Esophagus (tissue), 2 donors: ENCODE data around the gene OR10P1. TPM values are rescaled to one million over a fixed set of nuclear protein-coding genes. Genes with fewer than 3 reads are reported as not detected.

Experiments used
- H3K27ac ChIP-seq, 2 donors: one replicate each; pipeline ENCODE4 v1.5.1; 2013; ENCODE audit warnings: low read depth in 2 of 2, mild to moderate bottlenecking in 2 of 2, inconsistent platforms in 1 of 2, low read length in 1 of 2, moderate library complexity in 1 of 2
- H3K27me3 ChIP-seq, 2 donors: one replicate each; pipeline ENCODE4 v1.6.1; 2013; ENCODE audit warnings: low read length in 2 of 2, control low read depth in 1 of 2, mild to moderate bottlenecking in 1 of 2; ENCODE audit not compliant: insufficient read depth in 2 of 2, control insufficient read depth in 1 of 2
- H3K36me3 ChIP-seq, 2 donors: one replicate each; pipeline ENCODE4 v1.6.1; 2013; ENCODE audit warnings: low read length in 1 of 2; ENCODE audit not compliant: control insufficient read depth in 2 of 2, insufficient read depth in 2 of 2
- H3K4me1 ChIP-seq, 2 donors: one replicate each; pipeline ENCODE4 v1.6.1; 2013; ENCODE audit warnings: low read length in 1 of 2; ENCODE audit not compliant: control insufficient read depth in 2 of 2, insufficient read depth in 2 of 2
- H3K4me3 ChIP-seq, 2 donors: one replicate each; pipeline ENCODE4 v1.5.1; 2013; ENCODE audit warnings: low read length in 2 of 2, mild to moderate bottlenecking in 2 of 2, low read depth in 1 of 2, moderate library complexity in 1 of 2
- H3K9me3 ChIP-seq, 2 donors: one replicate each; pipeline ENCODE4 v1.6.1; 2013; ENCODE audit warnings: mild to moderate bottlenecking in 2 of 2, low read depth in 1 of 2, low read length in 1 of 2, moderate library complexity in 1 of 2; ENCODE audit not compliant: control insufficient read depth in 2 of 2, insufficient read depth in 1 of 2
- whole genome bisulfite sequencing, 2 donors: extraction: QIAGEN DNeasy Blood & Tissue Kit; methylation state at CpG; one replicate each; pipeline ENCODE4 v1.1.7; 2013; 5-methylcytosine and 5-hydroxymethylcytosine counted together
- polyA plus RNA-seq, 2 donors: library from polyadenylated mRNA; stranded (reverse); fragments of 200-250 nt; gene quantifications; one replicate each; pipeline ENCODE4 v1.2.3, GENCODE V29; 2013
- donor health status: healthy with polysubstance abuse.
- donor health status: Bipolar disorder and iron deficiency.

The OR10P1 gene
- polyA plus RNA-seq, 2 donors: not detected

DNA sequence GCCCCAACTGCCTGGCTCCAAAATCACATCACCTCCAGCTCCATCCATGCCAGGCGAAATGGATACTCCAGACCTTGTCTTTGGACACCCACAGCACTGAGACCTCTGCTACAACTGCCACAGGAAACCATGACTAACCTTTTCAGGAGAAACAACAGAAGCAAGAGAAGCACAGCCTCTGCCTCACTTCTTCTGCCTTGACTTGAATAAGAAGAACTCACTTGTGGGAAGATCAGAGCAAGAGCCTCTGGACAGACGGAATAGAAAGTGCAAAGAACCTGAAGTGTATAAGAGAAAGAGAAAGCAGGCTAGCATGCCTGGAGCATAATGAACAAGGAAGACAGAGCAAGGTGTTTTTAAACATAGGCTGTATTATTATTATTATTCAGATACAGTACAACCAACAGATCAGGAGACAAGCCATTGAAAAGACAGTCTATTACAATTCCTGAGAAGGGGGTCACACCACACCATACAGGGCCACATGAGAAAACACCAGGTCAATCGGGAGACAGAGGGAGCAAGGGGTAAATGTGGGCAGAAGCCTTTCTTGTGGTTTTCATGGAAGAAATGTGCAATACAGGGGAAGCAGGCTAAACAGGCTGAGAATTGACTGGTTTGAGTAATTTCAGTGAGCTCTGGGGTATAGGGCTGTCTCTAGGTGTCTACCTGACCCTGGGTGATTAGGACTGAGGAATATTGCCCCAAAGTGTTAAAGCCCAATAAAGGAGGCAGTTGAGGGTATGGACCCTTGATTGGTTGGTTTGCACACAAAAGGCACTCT, 7.4 kb upstream of the OR10P1 start:
- no peaks in the 10 kb centered on the region for H3K36me3 ChIP-seq
- H3K4me1 ChIP-seq: no peaks in the 10 kb centered on the region
- no peaks in the 10 kb centered on the region for H3K27me3 ChIP-seq
- no peak overlapping the region for H3K27ac ChIP-seq
- no peak overlapping the region for H3K4me3 ChIP-seq
- WGBS, 2 donors: 77 to 82% methylated on average over 3 of the region's 3 CpGs
- H3K9me3 ChIP-seq: no peaks in the 10 kb centered on the region

DNA sequence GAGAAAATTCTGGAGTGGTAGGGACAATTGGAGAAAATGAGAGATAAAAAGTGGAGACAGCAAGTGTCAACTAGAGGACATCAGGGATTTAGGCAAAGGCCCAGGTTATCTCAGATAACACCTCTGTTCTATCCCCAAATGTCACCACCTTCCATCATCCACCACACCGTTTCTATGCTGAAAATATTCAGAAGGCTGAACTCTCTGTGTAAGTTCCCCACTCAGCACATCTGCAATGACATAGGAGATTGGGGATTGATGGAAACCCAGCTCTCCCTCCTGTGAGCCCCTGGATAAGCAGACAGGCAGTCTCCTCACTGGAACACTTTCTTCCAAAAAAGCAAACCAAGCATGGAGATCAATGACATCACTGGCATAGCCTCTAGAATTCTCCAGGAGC, 5.6 kb upstream of the OR10P1 start:
- Histone ChIP-seq H3K4me1 (no peaks in the 10 kb centered on the region), H3K9me3 (no peaks in the 10 kb centered on the region), H3K27ac (no peak overlapping the region), H3K4me3 (no peak overlapping the region), H3K27me3 (no peaks in the 10 kb centered on the region), H3K36me3 (no peaks in the 10 kb centered on the region)
- 47 to 59% methylated on average over 1 of the region's 1 CpG for WGBS, 2 donors

DNA sequence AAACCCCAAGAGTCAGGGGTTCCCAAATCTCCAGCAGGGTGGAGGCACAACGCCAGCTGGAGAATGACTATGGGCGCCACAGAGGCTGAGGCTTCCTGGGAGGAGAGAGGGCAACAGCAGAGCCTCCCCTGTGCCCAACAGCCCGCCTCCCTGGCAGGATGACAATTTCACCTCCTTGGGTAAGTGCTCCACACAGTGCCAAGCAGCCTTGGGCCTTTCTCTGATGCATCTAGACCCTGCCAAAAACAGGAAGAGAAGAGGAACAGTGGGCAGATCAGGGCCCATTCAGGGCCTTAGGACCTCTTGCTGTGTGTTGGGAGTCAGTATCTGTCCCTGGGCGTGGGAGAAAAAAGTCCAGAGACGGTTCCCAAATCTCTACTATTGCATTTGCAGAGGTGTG, 5.0 kb upstream of the OR10P1 start:
- H3K27ac ChIP-seq: no peak overlapping the region

DNA sequence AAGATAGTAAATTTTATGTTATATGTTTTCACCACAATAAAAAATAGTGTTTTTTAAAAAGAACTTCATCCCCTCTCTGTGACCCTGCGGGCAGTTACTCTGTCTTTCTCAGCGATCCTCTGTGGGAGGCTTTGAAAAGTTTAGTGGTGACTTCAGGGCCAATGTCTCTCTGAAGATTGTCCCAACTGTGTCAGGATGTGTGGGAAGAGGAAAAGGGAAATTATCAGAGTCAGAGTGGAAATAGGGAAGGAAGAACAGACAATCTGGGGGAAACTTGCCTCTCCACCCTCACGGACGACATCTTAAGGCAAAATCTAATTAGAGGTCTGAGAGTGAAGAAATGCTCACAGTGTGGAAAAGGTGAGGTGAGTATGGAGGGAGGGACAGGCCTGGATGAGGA, 3.5 kb upstream of the OR10P1 start:
- Histone ChIP-seq H3K36me3 (no peaks in the 10 kb centered on the region), H3K27me3 (no peaks in the 10 kb centered on the region), H3K4me3 (no peak overlapping the region), H3K27ac (no peak overlapping the region), H3K4me1 (peaks cover 0 to 3% of the 10 kb centered on the region in 2 donors), H3K9me3 (no peaks in the 10 kb centered on the region)
- 76 to 77% methylated on average over 4 of the region's 4 CpGs for WGBS, 2 donors

More for the DNA sequence above, 5.0 kb upstream of the OR10P1 start:
- Histone ChIP-seq H3K9me3 (no peaks in the 10 kb centered on the region), H3K27me3 (no peaks in the 10 kb centered on the region), H3K4me1 (no peaks in the 10 kb centered on the region), H3K4me3 (no peak overlapping the region), H3K36me3 (no peaks in the 10 kb centered on the region)
- WGBS, 2 donors: 65 to 76% methylated on average over 5 of the region's 5 CpGs

DNA sequence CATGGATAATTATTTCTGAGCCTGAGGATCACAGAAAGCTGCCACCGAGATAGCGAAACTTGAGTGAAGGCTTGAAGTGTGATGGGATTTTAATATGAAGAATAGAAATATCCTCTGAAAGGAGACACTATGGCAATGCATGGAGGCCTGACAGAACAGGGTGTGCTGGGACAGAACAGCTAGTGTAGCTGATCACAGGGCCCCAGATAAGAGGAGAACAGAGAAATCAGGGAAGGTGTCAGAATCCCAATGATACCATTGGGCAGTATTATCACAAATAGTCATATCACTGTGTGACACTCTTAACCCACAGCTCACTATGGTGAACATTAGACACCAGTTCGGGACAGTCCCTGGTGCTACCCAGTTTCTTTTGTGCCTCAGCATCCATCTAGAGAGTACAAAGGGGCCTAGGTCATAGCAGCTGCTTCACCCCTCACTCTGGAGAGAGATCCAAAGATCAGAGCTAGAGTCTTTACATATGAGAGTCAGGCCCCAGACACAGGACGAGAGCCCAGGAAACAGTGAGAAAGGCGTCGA, 506 bp upstream of the OR10P1 start:
- WGBS, 2 donors: 86 to 88% methylated on average over 6 of the region's 6 CpGs
- no peaks in the 10 kb centered on the region for H3K27me3 ChIP-seq
- no peaks in the 10 kb centered on the region for H3K36me3 ChIP-seq
- no peak overlapping the region for H3K4me3 ChIP-seq
- H3K9me3 ChIP-seq: no peaks in the 10 kb centered on the region
- H3K4me1 ChIP-seq: peaks cover 0 to 3% of the 10 kb centered on the region in 2 donors
- no peak overlapping the region for H3K27ac ChIP-seq

DNA sequence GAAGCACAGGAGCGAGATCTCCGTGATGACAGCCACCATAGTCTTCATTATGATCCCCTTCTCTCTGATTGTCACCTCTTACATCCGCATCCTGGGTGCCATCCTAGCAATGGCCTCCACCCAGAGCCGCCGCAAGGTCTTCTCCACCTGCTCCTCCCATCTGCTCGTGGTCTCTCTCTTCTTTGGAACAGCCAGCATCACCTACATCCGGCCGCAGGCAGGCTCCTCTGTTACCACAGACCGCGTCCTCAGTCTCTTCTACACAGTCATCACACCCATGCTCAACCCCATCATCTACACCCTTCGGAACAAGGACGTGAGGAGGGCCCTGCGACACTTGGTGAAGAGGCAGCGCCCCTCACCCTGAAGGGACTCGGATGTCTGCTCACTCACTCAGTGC, 775 bp downstream of the OR10P1 start:
- Histone ChIP-seq H3K4me3 (no peak overlapping the region), H3K9me3 (no peaks in the 10 kb centered on the region), H3K27ac (no peak overlapping the region), H3K4me1 (peaks cover 0 to 3% of the 10 kb centered on the region in 2 donors), H3K36me3 (no peaks in the 10 kb centered on the region), H3K27me3 (no peaks in the 10 kb centered on the region)
- 87 to 88% methylated on average over 15 of the region's 15 CpGs for WGBS, 2 donors

DNA sequence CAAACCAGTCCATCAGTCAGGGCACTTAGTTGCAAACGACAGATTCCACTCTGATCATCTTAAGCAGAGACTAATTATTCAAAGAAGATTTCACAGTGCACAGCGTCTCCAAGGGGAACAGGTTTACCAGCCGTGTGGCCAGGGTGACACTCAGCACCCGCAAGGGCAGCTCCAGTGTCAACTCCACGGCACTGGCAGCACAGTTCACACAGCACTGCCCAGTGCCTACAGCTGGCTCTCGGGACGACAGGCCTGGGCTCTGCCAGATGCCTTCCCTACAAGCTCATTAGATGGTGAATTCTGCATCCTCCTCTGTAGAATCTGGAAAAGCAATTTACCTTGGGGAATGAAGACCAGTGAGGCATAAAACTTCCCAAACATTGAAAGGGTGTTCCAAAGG, 4.9 kb downstream of the OR10P1 start:
- no peak overlapping the region for H3K27ac ChIP-seq
- no peaks in the 10 kb centered on the region for H3K36me3 ChIP-seq
- WGBS, 2 donors: 73 to 78% methylated on average over 7 of the region's 7 CpGs
- H3K27me3 ChIP-seq: no peaks in the 10 kb centered on the region
- H3K4me3 ChIP-seq: no peak overlapping the region
- H3K9me3 ChIP-seq: no peaks in the 10 kb centered on the region
- H3K4me1 ChIP-seq: peaks cover 0 to 3% of the 10 kb centered on the region in 2 donors

DNA sequence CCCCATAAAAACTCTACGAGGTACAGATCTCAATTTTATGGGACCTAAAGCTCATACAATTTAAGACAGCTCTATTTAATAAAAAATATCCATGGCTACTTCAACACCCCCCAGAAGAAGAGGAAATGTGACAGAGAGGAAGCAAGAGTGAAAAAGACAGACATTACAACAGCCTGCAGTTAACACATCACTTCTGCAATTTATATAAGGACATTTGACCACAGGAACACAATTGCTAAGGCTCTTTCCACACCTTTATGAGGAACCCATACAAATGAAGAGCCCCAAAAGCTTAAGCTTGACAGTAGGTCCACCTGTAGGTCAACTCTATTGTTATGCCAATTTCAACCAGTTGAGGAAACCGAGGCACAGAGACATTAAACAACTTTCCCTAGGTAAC, 5.6 kb downstream of the OR10P1 start:
- no peaks in the 10 kb centered on the region for H3K36me3 ChIP-seq
- WGBS, 2 donors: 44 to 83% methylated on average over 2 of the region's 2 CpGs
- no peaks in the 10 kb centered on the region for H3K9me3 ChIP-seq
- no peak overlapping the region for H3K27ac ChIP-seq
- H3K27me3 ChIP-seq: no peaks in the 10 kb centered on the region
- H3K4me3 ChIP-seq: no peak overlapping the region
- no peaks in the 10 kb centered on the region for H3K4me1 ChIP-seq

DNA sequence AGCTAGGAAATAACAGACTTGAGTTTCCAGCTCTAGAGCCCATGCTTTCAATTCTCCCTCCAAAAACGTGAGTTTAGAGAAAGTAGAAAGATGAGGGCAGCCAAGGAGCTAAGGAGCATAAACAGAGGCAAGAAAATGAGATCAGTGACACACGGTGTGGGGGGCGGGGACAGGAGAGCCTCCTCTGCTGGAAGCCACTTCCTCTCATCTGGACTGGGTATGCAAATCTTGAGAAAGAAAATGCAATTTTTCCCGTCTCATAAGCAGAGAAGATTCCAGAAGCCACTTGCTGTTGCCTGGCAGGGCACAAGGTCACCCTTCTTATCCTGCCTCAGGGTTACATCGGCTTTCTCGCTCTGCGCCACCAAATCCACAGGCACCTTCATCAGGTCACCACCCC, 6.0 kb downstream of the OR10P1 start:
- 70 to 75% methylated on average over 7 of the region's 7 CpGs for WGBS, 2 donors
- Histone ChIP-seq H3K9me3 (no peaks in the 10 kb centered on the region), H3K36me3 (no peaks in the 10 kb centered on the region), H3K27me3 (no peaks in the 10 kb centered on the region), H3K4me1 (no peaks in the 10 kb centered on the region), H3K4me3 (no peak overlapping the region), H3K27ac (no peak overlapping the region)

DNA sequence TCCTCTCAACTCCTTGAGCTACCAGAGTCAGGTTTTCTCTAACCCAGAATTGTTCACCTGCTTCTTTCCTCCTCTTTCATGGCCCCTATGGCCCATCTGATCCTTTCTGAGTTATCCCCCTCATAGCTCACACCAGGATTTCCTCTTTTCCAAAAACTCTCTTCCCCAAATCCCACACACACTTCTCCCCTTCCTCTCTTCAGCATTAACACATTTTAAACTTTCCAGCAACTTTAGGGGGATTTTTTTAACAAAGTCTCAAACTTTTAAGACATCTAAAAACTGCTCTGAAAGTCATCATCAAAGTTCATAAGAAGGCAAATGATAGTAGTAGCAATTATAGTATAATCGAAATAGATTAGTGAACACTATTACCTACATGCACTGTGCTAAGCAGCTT, 7.9 kb downstream of the OR10P1 start:
- Histone ChIP-seq H3K36me3 (no peaks in the 10 kb centered on the region), H3K27me3 (no peaks in the 10 kb centered on the region), H3K4me3 (no peak overlapping the region), H3K4me1 (no peaks in the 10 kb centered on the region), H3K9me3 (no peaks in the 10 kb centered on the region), H3K27ac (no peak overlapping the region)
- WGBS, 2 donors: 77 to 95% methylated on average over 1 of the region's 1 CpG
